ENCODE measurements around the gene TRPV2.

DNA sequence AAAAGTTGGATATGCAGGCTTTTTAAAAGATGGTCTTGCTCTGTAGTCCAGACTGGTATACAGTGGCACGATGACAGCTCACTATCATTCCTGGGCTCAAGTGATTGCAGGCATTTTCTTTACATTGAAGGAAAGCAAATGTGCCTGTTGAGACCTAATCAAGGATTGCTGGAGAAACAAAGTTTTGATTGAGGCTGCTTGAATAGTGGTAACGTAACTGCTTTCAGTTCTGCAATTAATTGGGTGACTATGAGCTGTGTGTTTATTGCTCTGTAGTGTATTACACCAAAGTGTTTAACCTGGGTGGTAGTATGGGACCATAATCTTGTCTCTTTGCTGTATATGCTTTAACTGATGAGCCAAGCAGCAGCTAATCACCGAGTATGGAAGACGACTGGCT is 32.2 kb upstream of the TRPV2 start:
- TF ChIP-seq, protein P1, sequence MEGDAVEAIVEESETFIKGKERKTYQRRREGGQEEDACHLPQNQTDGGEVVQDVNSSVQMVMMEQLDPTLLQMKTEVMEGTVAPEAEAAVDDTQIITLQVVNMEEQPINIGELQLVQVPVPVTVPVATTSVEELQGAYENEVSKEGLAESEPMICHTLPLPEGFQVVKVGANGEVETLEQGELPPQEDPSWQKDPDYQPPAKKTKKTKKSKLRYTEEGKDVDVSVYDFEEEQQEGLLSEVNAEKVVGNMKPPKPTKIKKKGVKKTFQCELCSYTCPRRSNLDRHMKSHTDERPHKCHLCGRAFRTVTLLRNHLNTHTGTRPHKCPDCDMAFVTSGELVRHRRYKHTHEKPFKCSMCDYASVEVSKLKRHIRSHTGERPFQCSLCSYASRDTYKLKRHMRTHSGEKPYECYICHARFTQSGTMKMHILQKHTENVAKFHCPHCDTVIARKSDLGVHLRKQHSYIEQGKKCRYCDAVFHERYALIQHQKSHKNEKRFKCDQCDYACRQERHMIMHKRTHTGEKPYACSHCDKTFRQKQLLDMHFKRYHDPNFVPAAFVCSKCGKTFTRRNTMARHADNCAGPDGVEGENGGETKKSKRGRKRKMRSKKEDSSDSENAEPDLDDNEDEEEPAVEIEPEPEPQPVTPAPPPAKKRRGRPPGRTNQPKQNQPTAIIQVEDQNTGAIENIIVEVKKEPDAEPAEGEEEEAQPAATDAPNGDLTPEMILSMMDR (IDR thresholded peaks at IDR 0.05), result no peak
- TF ChIP-seq POLR2AphosphoS5 (IDR thresholded peaks at IDR 0.05) (no peak), EP300 (IDR thresholded peaks at IDR 0.05) (no peak), POLR2A (IDR thresholded peaks at IDR 0.05) (no peak)
